Endothelial cell of umbilical vein (primary cell): ENCODE measurements around the gene ZBTB4. TPM values are rescaled to one million over a fixed set of nuclear protein-coding genes. Genes with fewer than 3 reads are reported as not detected.

Experiments used
- BruUV-seq: library from RNA; stranded (reverse); fragments of 400-500 nt; replicated peaks from 2 replicates; lab custom pipeline; 2021; lab: Mats Ljungman, UMichigan
- CTCF ChIA-PET: fragments of 300-600, 350-600 bp; sonication (Branson Sonifier 250); formaldehyde crosslinking; loops from one replicate; lab custom pipeline; 2021; ENCODE audit warnings: antibody characterized with exemption, inconsistent platforms; lab: Charles Lee
- POLR2A ChIA-PET: fragments of 300-600, 350-600 bp; sonication (Branson Sonifier 250); formaldehyde crosslinking; loops from one replicate; lab custom pipeline; 2021; ENCODE audit warnings: antibody characterized with exemption, inconsistent platforms; lab: Charles Lee
- DNase-seq: peaks from one replicate; pipeline ENCODE4 v3.0.0-alpha.2; 2011; ENCODE audit warnings: low read depth, low spot score
- FAIRE-seq: peaks from 2 replicates; lab custom pipeline; 2011; peaks lifted over from hg19 to GRCh38; lab: Jason Lieb, UNC
- H2AFZ ChIP-seq: 2 replicates; pipeline ENCODE4 v1.6.0; 2012; ENCODE audit warnings: low read depth, low read length, control low read depth, inconsistent platforms
- H3K27ac ChIP-seq: 2 replicates; pipeline ENCODE4 v1.5.1; 2011; ENCODE audit warnings: low read depth, mild to moderate bottlenecking, control low read depth, low read length, moderate library complexity; ENCODE audit not compliant: insufficient read depth
- H3K27me3 ChIP-seq, 2 experiments: 2 replicates each; pipeline versions ENCODE4 v1.6.0 to v1.6.1; 2011; ENCODE audit warnings: low read length in 2 of 2, mixed read lengths in 1 of 2; ENCODE audit not compliant: control insufficient read depth in 2 of 2, insufficient read depth in 2 of 2
- H3K36me3 ChIP-seq, 2 experiments: 2 replicates in 1 of 2; 3 replicates in 1 of 2; pipeline ENCODE4 v1.5.1; 2011; ENCODE audit warnings: low read length in 2 of 2, mild to moderate bottlenecking in 1 of 2, moderate library complexity in 1 of 2; ENCODE audit not compliant: control insufficient read depth in 2 of 2, insufficient read depth in 2 of 2; ENCODE audit errors: extremely low read depth in 1 of 2
- H3K4me1 ChIP-seq: 3 replicates; pipeline ENCODE4 v1.5.1; 2011; ENCODE audit warnings: mild to moderate bottlenecking, low read length; ENCODE audit not compliant: control insufficient read depth, insufficient read depth; ENCODE audit errors: extremely low read depth
- H3K4me2 ChIP-seq: 2 replicates; pipeline ENCODE4 v1.6.1; 2011; ENCODE audit warnings: low read length, control low read depth, mixed read lengths; ENCODE audit not compliant: insufficient read depth
- H3K4me3 ChIP-seq, 3 experiments: fragments of 200-600 bp in 1 of 3; sonication (generic), shearing (Covaris generic) in 1 of 3; replicated peaks in 1 of 3; 2 replicates each; pipeline ENCODE4 v1.5.1; 2011 to 2016; ENCODE audit warnings: control low read depth in 3 of 3, low read length in 3 of 3, mild to moderate bottlenecking in 2 of 3, inconsistent platforms in 1 of 3, low read depth in 1 of 3, moderate library complexity in 1 of 3; ENCODE audit not compliant: insufficient read depth in 1 of 3
- H3K79me2 ChIP-seq: 2 replicates; pipeline ENCODE4 v1.6.0; 2012; ENCODE audit warnings: low read length, inconsistent platforms; ENCODE audit not compliant: control insufficient read depth, insufficient read depth
- H3K9ac ChIP-seq: replicated peaks from 2 replicates; pipeline ENCODE3; 2011; ENCODE audit warnings: low read length, control low read depth; ENCODE audit not compliant: insufficient read depth; ENCODE audit errors: extremely low read depth
- H3K9me1 ChIP-seq: replicated peaks from 3 replicates; pipeline ENCODE4 v1.6.0; 2011; ENCODE audit warnings: mild to moderate bottlenecking, low read length; ENCODE audit not compliant: control insufficient read depth, insufficient read depth; ENCODE audit errors: extremely low read depth
- H3K9me3 ChIP-seq: replicated peaks from 2 replicates; pipeline ENCODE4 v1.5.1; 2012; ENCODE audit warnings: low read length, inconsistent platforms; ENCODE audit not compliant: control insufficient read depth, insufficient read depth
- H4K20me1 ChIP-seq: replicated peaks from 2 replicates; pipeline ENCODE3; 2011; ENCODE audit warnings: mild to moderate bottlenecking, low read length; ENCODE audit not compliant: control insufficient read depth, insufficient read depth; ENCODE audit errors: extremely low read depth
- EZH2 ChIP-seq: IDR thresholded peaks from 2 replicates; pipeline ENCODE4 v1.6.1; 2012; ENCODE audit warnings: borderline replicate concordance, low read depth, mild to moderate bottlenecking, moderate library complexity, low read length, inconsistent platforms; ENCODE audit not compliant: severe bottlenecking
- FOS ChIP-seq: IDR thresholded peaks from 2 replicates; pipeline ENCODE4 v1.6.1; 2011; ENCODE audit warnings: mild to moderate bottlenecking, low read length, moderate library complexity, borderline replicate concordance; ENCODE audit not compliant: insufficient read depth
- GATA2 ChIP-seq: IDR thresholded peaks from 2 replicates; pipeline ENCODE4 v1.7.0; 2011; ENCODE audit warnings: low read depth, mild to moderate bottlenecking, moderate library complexity, mixed read lengths, low read length; ENCODE audit not compliant: insufficient read length, insufficient read depth
- JUN ChIP-seq: IDR thresholded peaks from 2 replicates; pipeline ENCODE4 v1.6.1; 2011; ENCODE audit warnings: borderline replicate concordance, low read depth; ENCODE audit not compliant: insufficient read length, insufficient read depth
- MAX ChIP-seq: IDR thresholded peaks from 2 replicates; pipeline ENCODE4 v1.6.1; 2011; ENCODE audit not compliant: insufficient read depth, insufficient read length
- MYC ChIP-seq: IDR thresholded peaks from one replicate; pipeline ENCODE4 v1.6.1; 2011; ENCODE audit warnings: mild to moderate bottlenecking, low read depth, low read length
- POLR2A ChIP-seq: IDR thresholded peaks from 2 replicates; pipeline ENCODE4 v1.6.1; 2012; ENCODE audit warnings: low read depth, mild to moderate bottlenecking, control low read depth, low read length
- POLR2AphosphoS5 ChIP-seq: IDR thresholded peaks from 2 replicates; pipeline ENCODE4 v1.6.1; 2012; ENCODE audit warnings: low read depth, mild to moderate bottlenecking, control low read depth, low read length, moderate library complexity; ENCODE audit not compliant: insufficient read depth
- dilution Hi-C: fragments of 300-500 bp; cut with MboI; formaldehyde crosslinking; loops from one replicate; pipeline ENCODE4 v1.15.0; 2019; ENCODE audit warnings: low sequenced_read_pairs; ENCODE audit not compliant: extremely low pct_ligation_motif_present
- intact Hi-C: fragments of 100-400 bp; cut with micrococcal nuclease; formaldehyde crosslinking; loops from one replicate; pipeline ENCODE4 v1.10.0; 2022
- polyA plus RNA-seq, 4 experiments: library from polyadenylated mRNA; depleted of rRNA in 3 of 4; stranded (reverse) in 3 of 4; unstranded in 1 of 4; fragments of >200 nt; gene quantifications; 2 replicates each; pipeline versions ENCODE4 v1.2.1 to v1.2.3, GENCODE V29; 2011 to 2012; ENCODE audit warnings: missing spikeins in 1 of 4
- total RNA-seq: library from RNA; stranded (reverse); gene quantifications from 2 replicates; pipeline ENCODE4 v1.2.3, GENCODE V29; 2021
- TF ChIP-seq, protein P1 (sequence below), 2 donors: IDR thresholded peaks; 1 replicate in 1 of 2; 2 replicates in 1 of 2; pipeline ENCODE4 v1.5.1; 2011; ENCODE audit warnings: low read length in 2 of 2, mild to moderate bottlenecking in 2 of 2, moderate library complexity in 2 of 2, control low read depth in 1 of 2, inconsistent platforms in 1 of 2, low read depth in 1 of 2; ENCODE audit not compliant: insufficient read depth in 1 of 2; ENCODE audit errors: extremely low read depth in 1 of 2

ZBTB4 gene
- total and polyA plus RNA-seq, 2 donors (not counting 3 experiments of a cell fraction or from before 2014, with no cell fraction given) = 15.1 to 26.5 TPM

DNA sequence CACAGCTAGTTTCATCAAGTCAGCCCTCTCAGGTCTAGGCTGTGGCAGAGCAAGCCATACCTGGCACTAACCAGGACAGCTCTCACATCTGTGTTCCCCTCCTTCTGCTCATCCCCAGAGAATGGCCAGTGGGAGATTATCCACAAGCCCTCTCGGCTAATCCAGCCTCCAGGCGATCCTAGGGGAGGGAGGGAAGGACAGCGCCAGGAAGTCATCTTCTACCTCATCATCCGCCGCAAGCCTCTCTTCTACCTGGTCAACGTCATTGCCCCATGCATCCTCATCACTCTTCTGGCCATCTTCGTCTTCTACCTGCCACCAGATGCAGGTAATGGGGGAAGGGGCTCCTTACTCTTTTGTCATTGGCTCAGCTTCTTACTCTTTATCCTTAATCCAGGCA lies 31.0 kb downstream of the ZBTB4 start:
- ChIA-PET POLR2A (no interaction called here), CTCF (interaction anchor here (1.2 to 1.7 kb wide), 3 partner anchors 8 to 12 kb away, joined by 3 to 4 read pairs (median 3); partner anchors contain the start of gene FGF11)
- H3K4me3 ChIP-seq = no peak overlapping the region
- H2AFZ ChIP-seq = no peak overlapping the region
- H3K4me2 ChIP-seq = no peak overlapping the region
- intact Hi-C loops = no loop called here
- TF ChIP-seq MAX (no peak), JUN (no peak), MYC (no peak), EZH2 (no peak), POLR2AphosphoS5 (no peak), GATA2 (no peak)
- no peaks in the 10 kb centered on the region for H3K9me3 ChIP-seq
- no peaks in the 10 kb centered on the region for H3K9me1 ChIP-seq
- BruUV-seq = no TSS peak
- no peaks in the 10 kb centered on the region for H4K20me1 ChIP-seq
- FAIRE-seq (no peak), DNase-seq (no peak)
- H3K9ac ChIP-seq = no peak overlapping the region
- H3K27me3 ChIP-seq = peaks cover 19% of the 10 kb centered on the region in 2 experiments
- H3K4me1 ChIP-seq = peaks cover 11% of the 10 kb centered on the region
- no peaks in the 10 kb centered on the region for H3K36me3 ChIP-seq
- no peaks in the 10 kb centered on the region for H3K79me2 ChIP-seq
- dilution Hi-C loops = no loop called here
- no peak overlapping the region for H3K27ac ChIP-seq

GRCh38 chr17:7445619-7445968 lies 33.8 kb downstream of the ZBTB4 start:
- Histone ChIP-seq H2AFZ (peak overlapping the region; percentile 71), H3K9me1 (no peaks in the 10 kb centered on the region), H3K36me3 (no peaks in the 10 kb centered on the region), H3K4me1 (peaks cover 11% of the 10 kb centered on the region), H3K79me2 (no peaks in the 10 kb centered on the region), H3K9ac (no peak overlapping the region), H3K27ac (no peak overlapping the region), H3K4me3 (peak overlapping the region in 1 of 3 experiments; percentile 25), H4K20me1 (no peaks in the 10 kb centered on the region), H3K4me2 (peak overlapping the region; percentile 67), H3K9me3 (no peaks in the 10 kb centered on the region), H3K27me3 (peaks cover 19 to 23% of the 10 kb centered on the region in 2 experiments)
- intact Hi-C loops = loop anchor here (1.0 kb wide), 1 partner anchor 10 kb away; no protein-coding TSS in a partner anchor
- BruUV-seq = no TSS peak
- dilution Hi-C loops = no loop called here
- DNase-seq = no peak
- TF ChIP-seq GATA2 = no peak
- no peak for TF ChIP-seq MYC
- TF ChIP-seq POLR2A = no peak
- no peak for TF ChIP-seq POLR2AphosphoS5
- TF ChIP-seq MAX = no peak
- no peak for TF ChIP-seq FOS
- TF ChIP-seq, protein P1, sequence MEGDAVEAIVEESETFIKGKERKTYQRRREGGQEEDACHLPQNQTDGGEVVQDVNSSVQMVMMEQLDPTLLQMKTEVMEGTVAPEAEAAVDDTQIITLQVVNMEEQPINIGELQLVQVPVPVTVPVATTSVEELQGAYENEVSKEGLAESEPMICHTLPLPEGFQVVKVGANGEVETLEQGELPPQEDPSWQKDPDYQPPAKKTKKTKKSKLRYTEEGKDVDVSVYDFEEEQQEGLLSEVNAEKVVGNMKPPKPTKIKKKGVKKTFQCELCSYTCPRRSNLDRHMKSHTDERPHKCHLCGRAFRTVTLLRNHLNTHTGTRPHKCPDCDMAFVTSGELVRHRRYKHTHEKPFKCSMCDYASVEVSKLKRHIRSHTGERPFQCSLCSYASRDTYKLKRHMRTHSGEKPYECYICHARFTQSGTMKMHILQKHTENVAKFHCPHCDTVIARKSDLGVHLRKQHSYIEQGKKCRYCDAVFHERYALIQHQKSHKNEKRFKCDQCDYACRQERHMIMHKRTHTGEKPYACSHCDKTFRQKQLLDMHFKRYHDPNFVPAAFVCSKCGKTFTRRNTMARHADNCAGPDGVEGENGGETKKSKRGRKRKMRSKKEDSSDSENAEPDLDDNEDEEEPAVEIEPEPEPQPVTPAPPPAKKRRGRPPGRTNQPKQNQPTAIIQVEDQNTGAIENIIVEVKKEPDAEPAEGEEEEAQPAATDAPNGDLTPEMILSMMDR (IDR thresholded peaks at IDR 0.05; ENCODE audit: extremely low read depth in 1 of 2, insufficient read depth in 1 of 2, low read depth in 1 of 2, low read length in 2 of 2) = no peak
- no peak for TF ChIP-seq EZH2
- TF ChIP-seq JUN = no peak
- POLR2A ChIA-PET = interaction anchor here (0.9 kb wide), 1 partner anchor 8 kb away, joined by 3 read pairs; no protein-coding TSS in a partner anchor
- CTCF ChIA-PET = interaction anchor here (1.0 to 4.1 kb wide), 4 partner anchors 9 to 115 kb away, joined by 3 to 30 read pairs (median 6); partner anchors contain the start of genes TMEM102 and TMEM256
- peak; percentile 12 for FAIRE-seq
